Activated gamma-delta T cell treated with anti-CD3 and anti-CD28 coated beads, Interleukin-2, amount 50 U/mL, for 16 hours (primary cell): ENCODE data around the gene NUP93.

Experiments used
- DNase-seq: peaks from one replicate; pipeline ENCODE4 v3.0.0-alpha.2; 2020; ENCODE audit warnings: low read depth

The NUP93 gene

DNA sequence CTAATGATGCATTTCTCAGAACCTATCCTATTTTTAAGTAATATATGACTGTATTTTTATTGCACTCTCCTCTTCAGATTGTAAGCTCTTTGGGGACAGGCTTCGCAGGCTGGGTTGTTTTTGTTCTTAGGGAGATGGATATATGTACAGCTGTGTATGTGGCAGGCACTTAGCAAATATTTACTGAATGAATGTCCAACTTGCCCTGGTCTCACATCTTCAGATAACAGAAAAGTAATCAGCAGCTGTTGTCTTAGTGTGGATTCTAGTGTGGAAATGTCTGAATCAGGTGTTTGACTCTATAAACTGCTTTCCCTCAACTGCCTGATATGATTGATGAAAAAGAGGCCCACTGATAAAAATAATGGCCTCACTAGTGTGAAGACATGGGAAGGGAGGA is 88.0 kb downstream of the NUP93 start:
- DNase-seq, result no peak

DNA sequence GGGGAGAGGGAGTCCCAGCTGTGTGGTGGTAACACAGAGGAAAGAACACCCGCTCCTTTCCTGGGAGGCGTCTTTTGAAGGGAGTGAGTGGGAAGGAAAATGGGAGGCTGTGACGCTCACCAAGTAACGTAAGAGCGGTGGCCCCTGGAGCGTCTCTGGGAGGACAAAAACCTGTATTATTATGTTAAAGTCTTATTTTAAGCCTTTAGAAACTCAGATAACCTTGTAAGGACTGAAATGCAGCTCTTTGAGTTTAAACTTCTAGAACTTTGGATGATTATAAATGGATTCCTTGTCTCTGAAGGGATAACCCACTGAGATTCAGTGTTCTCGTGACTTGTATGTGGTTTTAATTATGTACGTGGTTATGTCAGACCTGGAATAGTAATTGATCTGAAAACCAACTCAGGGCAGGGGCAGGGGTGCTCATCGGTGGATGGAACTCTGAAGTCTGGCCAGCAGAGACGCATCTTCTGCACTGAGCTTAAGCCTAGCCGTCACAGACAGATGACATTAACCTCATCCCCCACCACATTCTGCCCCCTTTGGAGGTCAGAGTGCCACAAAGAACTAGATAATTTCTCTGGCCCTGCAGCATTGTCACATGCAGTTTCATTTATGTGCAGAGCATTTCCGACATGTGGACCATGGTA is 93.3 kb downstream of the NUP93 start:
- DNase-seq, result no peak

DNA sequence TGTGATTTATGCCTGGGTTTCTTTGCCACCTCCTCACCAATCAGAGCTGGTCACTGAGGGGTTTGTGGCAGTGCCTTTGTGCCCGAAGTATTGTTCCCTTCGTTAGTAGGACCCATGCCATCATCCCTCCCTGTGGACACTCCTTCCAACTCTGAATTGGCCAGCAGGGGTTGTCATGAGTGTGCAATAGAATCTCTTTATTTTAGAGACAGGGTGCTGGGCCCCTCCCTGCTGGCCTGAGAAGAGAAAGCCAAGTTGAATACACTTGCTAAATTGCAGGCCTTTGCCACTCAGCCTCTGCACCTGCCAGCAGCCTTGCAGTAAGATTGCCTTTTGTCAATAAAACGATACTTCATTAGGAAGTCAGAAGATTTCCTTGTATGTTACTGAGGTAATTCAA is 94.4 kb downstream of the NUP93 start:
- no peak for DNase-seq

DNA sequence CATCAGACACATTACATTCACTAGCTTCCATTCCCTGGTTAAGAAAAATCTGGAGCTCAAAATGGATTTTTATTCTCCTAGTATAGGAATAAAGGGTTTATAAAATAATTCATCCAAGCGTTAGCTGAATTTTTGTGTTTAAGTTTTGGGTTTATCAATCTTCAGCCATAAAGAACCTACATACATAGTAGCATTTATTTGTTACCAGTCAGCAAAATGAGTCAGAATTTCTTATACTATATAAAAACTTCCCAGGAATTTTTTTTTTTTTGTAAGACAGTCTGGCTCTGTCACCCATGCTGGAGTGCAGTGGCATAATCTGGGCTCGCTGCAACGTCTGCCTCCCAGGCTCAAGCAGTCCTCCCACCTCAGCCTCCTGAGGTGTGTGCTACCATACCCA is 94.9 kb downstream of the NUP93 start:
- no peak for DNase-seq

DNA sequence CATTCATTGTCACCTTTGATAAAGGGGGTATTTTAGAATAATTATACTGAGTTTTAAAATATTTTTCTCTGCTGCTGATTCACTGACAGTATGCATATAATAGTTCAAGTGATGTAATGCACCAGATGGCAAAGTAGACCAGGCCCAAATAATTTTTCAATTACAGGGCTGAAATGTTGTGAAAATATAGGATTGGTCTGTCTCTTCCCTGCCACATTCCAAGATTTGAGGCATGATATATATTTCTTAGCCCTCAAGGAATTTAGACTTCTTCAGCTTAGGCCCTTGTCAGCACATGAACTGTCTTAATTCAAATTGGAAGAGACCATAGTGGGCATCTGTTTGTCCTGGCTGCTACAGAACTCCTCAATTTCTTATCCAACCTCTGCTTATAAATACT is 95.9 kb downstream of the NUP93 start:
- no peak for DNase-seq

DNA sequence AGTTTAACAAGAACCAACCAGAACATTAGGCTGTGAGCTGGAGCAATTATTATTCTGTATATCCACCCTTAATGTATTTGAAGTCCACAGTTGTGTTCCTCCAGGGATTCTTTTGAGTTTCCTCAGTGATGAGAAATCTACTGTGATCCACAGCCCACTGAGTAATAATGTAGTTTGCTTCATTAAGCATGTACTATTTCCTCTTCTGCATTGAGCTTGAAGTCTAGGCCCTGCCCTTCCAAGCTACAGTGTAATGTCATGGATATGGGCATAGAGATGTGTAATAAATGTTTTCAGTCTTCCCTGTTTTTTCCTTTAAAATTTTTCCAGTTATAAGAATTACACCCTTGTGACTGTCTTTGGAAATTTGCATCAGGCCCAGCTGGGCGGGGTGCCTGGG is 98.7 kb downstream of the NUP93 start:
- DNase-seq, result no peak

DNA sequence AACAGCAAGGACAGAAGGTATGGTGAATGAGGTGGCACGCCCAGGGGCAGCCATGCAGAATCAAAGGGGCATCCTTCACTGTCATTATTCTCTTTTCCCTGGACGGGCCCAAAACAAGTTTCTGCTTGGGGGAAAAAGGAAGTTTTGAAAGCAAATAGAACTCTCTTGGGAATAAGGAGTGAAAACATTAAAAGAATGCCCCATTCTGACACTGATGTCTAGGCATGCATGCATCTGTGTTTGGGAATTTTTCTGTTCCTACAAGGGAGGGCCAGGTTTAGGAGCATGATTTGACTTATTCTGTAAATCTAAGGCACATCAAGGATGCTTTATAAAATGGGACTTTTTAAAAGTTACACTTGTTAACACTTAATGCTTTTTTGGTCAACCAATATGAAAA is 100.7 kb downstream of the NUP93 start:
- DNase-seq, result no peak

DNA sequence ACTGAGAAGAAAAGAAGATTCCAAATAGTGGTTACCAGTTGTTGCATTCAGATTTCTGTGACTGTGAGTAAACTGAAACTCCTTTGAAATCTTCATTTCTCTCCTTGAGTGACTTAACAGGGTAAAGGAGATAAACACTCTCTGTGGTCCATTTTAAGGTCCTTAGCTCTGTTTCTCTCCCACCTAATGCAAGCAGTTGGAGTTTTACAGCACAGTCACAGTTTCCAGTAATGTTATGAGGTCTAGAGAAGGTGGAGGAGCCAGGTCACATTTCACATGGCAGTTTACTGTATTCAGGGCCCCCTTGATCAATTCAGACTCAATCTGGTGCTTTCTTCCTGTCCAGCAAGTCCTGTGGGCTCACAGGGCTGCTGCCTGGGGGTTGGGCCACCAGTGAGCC is 102.8 kb downstream of the NUP93 start:
- DNase-seq, result no peak

DNA sequence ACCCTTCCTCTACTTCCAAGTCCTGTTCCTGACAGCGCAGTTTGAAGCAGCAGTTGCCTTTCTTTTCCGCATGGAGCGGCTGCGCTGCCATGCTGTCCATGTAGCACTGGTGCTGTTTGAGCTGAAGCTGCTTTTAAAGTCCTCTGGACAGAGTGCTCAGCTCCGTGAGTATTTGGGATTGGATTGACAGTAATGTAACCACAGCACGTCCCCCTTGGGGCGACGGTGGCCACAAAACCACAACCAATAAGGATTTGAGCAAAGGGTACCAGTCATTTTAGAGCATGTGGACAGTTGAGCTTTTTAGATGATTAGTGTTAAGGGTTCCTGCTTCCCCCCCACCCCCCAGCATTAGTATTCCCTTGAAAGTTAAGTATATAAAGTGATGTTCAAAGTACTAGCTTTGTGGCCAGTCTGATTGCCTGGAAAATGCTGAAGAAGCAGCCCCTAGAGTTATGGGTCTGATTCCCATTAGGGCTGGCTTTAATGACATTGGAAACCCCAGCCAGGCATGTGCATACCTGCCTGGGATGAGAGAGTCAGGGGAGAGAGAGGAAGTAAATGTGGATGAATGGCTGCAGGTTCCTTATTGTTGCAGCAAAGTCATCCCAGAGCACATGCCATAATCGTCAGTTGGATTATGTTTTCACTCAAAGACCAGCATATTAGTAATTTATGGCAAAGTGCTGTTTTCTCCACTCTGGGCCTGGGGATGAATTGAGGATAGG is 103.5 kb downstream of the NUP93 start:
- DNase-seq, result no peak

DNA sequence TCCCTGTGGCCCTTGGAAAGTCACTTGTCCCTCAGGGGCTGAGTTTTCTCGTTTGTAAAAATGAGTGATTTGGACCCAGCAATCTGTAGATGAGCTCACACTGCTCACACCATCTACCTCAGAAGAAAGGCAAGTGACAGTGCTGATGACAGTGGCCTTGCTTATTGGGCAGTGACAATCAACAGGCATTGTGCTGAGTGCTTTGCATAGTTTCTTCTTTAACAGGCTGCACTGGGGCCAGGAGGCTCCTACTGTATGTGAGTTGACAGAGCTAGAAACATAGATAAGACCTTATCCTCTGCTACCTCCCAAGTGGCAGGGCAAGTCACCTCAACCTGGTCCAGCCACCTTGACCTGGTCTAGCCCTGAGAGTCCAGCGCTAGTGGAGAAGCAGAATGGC is 105.4 kb downstream of the NUP93 start:
- no peak for DNase-seq

DNA sequence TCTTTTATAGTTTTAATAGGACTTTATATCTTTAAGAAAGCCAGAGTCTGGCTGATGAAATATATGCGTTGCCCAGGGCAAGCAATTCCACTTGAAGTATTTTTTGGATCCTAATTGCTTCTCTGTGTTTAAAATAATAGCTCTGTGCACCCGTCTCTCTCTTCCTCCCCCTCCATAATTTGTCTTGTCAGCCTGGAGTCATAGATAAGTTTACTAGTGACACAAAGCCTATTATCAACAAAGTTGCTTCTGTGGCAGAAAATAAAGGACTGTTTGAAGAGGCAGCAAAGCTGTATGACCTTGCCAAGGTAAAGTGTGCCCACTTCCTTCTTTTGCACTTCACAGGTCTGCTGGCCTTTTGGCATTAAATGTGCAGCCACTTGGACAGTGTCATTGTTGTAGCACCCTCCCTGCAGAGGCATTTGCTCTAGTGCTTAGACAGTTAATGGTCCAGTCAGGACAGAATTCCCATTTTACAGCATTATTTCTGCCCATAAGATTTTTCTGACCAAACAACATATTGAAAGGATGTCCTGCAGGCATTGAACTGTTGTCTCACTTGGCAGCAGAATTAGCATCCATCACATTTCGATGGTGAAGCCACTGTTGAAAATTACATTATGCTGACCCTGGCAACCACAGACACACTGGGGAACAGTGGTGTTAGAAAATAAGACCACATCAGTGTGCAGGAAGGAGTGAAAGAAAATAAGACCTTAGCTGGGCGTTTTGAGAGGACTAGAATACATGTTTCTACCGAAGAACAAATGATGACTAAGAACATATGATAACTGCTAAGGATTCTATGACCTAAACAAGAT is 106.7 kb downstream of the NUP93 start:
- no peak for DNase-seq

DNA sequence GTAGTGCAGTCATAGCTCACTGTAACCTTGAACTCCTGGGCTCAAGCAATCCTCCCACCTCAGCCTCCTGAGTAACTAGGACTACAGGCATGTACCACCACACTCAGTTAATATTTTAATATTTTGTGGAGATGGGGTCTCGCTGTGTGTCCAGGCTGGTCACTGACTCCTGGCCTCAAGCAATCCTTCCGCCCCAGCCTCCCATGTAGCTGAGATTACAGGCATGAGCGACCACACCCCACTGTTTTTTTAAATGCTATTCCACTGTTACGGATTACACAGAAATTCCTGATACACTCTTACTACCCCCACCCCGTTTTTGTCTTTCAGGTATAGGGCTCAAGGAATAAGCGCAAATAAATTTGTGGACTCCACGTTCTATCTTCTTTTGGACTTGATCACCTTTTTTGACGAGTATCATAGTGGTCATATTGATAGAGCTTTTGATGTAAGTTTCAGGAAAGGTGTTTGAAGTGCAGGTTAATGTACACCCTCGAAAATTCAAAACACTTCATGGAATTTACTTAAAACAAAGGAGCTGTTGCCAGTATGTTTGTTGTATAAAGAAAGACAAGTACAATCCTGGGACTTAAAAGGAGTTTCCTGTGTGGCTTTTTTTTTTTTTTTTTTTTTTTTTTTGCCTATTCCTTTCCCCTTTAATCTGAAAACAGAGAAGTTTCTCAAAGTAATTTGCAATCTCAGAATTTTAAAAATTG is 108.9 kb downstream of the NUP93 start:
- no peak for DNase-seq

DNA sequence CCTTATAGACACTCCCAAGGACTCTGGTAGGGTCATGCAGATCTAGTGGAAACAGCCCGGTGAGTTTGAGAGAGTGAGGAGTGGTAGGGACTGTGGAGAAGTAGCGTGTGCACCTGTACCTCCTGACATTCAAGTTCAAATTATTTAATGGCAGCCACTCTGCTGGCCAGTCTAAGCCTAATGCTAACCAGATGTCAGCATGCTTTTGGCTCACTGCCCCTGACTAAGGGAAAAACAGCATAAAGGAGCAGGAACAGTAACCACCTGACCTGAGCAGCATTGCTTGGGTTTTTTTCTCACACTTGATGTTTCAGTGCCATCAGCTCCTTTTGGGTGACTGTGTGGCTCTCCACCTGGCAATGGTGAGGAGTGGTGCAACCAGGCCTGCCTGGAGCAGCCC is 111.3 kb downstream of the NUP93 start:
- no peak for DNase-seq

DNA sequence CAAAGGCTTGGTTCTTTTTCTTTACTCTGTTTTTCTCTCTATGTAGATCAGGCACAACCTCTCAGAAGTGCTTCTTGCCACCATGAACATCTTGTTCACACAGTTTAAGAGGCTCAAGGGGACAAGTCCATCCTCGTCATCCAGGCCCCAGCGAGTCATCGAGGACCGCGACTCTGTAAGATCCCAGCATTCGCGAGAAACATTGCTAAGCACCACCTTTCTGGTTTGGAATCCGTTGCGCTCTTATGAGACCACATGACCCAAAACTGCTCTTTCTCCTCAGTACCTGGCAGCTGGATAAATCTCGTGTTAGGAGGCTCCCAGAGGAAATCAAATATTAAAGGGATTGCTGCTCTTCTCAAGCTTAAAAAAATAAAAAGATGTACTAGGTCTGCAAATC is 111.7 kb downstream of the NUP93 start:
- DNase-seq, result no peak

DNA sequence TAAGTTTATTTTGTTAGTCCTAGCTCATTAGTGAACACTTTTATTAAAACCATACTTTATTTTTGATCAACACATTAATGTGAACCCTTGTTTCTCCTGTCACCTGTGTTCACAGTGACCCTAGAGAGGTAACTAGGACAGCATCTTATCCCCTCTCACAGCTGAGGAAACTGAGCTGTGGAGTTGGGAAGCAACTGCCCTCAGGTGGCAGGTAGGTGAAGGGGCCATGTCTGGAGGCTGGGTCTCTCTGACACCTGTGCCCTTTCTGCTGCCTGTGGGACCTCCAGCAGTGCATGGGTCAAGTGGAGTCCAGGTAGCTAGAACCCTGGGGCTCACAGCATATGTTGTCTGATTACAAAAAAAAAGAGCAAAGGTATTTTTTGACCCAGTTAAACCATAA is 112.2 kb downstream of the NUP93 start:
- no peak for DNase-seq

DNA sequence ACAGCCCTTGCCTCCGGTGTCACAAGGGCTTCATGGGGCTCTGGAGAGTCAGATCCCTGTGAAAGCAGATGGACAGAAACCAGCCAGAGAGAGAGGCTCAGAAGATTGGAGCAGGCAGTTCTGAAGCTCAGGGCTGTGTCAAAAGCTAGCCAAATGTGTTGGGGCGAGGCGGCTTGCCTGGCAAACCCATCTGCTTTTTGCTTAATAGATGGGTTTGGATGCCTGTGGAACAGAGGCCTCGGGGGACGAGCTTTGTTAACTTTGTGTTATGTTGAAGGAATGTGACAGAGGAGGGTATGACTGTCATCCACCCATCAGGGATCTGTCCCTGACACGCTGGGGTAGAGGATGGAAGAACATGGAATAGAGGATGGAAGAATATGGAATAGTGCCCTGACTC is 114.1 kb downstream of the NUP93 start:
- DNase-seq, result no peak

DNA sequence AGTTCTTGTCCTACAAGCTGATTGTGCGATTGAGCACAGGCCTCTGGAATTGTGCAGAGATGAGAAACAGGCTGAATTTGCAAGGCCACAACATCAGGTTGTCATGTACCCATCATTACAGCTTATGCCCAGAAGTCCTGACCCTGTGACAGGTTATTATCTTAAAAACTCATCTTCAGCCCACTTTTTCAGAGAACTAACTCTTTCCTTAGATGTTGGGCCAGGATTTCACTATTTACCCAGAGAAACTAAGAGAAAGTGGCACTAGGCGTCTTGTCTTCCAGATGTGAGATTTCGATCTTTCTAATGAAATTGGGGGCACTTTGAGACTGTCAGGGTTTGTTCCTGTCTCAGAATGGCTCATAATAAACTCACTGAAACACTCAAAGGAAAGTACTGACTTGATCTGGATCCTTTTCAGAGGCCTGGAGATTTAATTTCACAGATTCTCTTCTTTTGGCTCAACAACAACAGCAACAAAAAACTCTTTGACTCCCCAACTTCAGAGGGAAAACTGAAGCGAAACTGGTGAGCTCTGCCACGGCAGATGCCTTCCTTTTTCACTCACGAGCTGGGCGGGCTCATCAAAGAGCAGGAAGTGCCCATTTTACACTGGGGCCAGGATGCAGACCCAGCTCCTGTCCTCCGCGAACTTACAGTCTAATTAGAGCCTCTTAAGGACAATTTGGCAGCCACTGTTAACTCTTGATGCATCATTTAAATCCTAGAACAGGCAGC is 117.4 kb downstream of the NUP93 start:
- DNase-seq, result no peak

DNA sequence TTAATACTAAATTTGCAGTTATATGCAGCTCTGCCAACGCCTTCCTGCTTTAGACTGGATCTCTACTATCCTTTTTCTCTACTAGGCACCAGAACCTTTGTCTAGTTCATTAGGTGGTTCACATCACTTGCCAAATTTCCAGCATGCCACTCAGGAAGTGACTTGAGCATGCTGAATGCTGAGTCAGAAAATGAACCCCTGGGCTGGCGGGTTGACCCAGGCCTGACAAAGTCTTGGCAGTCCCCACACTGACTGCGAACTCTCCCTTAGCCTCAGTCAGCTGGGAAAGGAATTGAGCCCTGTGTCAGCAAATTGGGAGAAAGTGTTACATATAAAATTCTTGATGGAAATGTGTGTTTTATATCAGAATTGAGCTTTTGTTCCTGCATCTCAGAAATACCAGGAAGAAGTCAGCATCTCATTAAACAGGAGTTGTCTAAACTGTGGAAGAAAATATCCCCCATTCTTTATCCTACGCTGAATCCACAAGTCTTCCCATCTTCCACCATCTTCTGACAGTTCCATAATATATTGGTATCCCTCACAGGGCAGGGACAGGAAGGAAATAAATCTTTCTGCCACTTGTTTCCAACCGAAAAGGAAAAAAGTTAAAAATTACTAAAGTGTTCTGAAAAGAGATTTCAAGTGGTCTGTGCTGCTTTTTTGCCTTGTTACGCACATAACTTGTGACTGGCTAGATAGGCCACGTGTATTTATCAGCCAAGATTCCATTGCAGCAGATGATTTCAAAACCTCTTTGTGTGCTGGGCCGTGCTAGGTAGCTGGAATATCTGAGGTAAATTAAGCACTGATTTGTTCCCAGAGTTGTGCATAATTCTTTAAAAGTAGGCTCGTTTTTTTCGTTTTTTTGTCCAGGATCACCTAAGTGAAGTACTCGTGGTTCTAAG is 118.4 kb downstream of the NUP93 start:
- no peak for DNase-seq

DNA sequence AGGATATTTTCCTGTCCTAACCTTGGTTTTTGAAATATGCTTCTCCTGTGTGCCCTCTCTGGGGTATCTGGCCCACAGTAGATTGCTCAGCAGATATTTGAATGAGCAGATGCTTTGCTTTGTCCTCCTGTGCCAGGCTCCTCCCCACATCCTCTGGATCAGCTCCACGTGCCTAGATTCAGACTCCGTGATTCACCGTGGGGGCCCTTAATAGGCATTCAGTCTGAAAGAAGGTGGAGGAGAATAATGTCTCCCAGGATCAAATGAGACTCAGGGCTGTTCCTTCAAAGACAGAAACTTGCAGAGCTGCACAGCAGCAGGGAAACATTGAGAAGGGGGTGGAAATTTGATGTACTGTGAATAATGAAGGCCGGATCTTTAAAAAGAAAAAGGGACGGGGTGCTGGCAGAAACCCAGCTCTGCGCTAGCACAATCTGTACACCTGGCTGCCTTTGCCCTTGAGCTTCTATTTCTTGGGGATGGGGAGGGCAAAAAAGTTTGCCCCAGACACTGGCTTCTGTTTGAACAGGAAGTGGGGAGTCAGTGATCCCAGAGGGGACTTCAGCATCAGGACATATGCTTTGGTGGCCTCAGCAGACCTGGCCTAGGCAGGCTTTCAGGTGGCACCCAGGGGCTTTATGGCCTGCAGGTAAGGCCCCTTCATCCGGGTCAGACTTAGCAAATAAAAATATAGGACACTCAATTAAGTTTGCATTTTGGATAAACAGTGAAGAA is 119.2 kb downstream of the NUP93 start:
- no peak for DNase-seq
